Lower leg skin (tissue), 3 donors: ENCODE results near the gene PARD6G.

Experiments used
- POLR2A ChIP-seq, 2 donors: fragments of 450-650 bp; IDR thresholded peaks; one replicate each; pipeline ENCODE4 v1.6.1; 2016 to 2017; ENCODE audit warnings: antibody characterized with exemption in 2 of 2, mild to moderate bottlenecking in 1 of 2, moderate library complexity in 1 of 2
- TF ChIP-seq, protein P1 (sequence below), 3 donors: fragments of 450-650 bp; IDR thresholded peaks; one replicate each; pipeline ENCODE4 v1.5.1; 2016; ENCODE audit warnings: antibody characterized with exemption in 3 of 3, mild to moderate bottlenecking in 3 of 3, moderate library complexity in 2 of 3

- TF ChIP-seq, protein P1, sequence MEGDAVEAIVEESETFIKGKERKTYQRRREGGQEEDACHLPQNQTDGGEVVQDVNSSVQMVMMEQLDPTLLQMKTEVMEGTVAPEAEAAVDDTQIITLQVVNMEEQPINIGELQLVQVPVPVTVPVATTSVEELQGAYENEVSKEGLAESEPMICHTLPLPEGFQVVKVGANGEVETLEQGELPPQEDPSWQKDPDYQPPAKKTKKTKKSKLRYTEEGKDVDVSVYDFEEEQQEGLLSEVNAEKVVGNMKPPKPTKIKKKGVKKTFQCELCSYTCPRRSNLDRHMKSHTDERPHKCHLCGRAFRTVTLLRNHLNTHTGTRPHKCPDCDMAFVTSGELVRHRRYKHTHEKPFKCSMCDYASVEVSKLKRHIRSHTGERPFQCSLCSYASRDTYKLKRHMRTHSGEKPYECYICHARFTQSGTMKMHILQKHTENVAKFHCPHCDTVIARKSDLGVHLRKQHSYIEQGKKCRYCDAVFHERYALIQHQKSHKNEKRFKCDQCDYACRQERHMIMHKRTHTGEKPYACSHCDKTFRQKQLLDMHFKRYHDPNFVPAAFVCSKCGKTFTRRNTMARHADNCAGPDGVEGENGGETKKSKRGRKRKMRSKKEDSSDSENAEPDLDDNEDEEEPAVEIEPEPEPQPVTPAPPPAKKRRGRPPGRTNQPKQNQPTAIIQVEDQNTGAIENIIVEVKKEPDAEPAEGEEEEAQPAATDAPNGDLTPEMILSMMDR (IDR thresholded peaks at IDR 0.05) = no peak
- no peak for TF ChIP-seq POLR2A (IDR thresholded peaks at IDR 0.05)
Observed at GRCh38 chr18:80119111-80119510, 128.2 kb downstream of the PARD6G start.
